Measurements from ENCODE around the gene VSNL1.

Gene VSNL1

GRCh38 chr2:17584689-17585088 lies 44.2 kb downstream of the VSNL1 start:
- Histone ChIP-seq H3K36me3 (no peaks in the 10 kb centered on the region), H3K27ac (no peak overlapping the region), H3K4me3 (ENCODE audit: low read depth, low read length) (no peak overlapping the region), H3K9me3 (ENCODE audit: severe bottlenecking) (no peaks in the 10 kb centered on the region), H3K27me3 (ENCODE audit: insufficient read depth, low read depth, severe bottlenecking) (no peaks in the 10 kb centered on the region)
- DNase-seq, result no peak
- TF ChIP-seq CTCF (IDR thresholded peaks at IDR 0.05; ENCODE audit: low read depth, low read length), result no peak

- no peak overlapping the region for H3K4me3 ChIP-seq (ENCODE audit: low read depth, low read length)
- H3K36me3 ChIP-seq, result no peaks in the 10 kb centered on the region
- H3K27ac ChIP-seq, result no peak overlapping the region
- H3K9me3 ChIP-seq (ENCODE audit: severe bottlenecking), result no peaks in the 10 kb centered on the region
- no peaks in the 10 kb centered on the region for H3K27me3 ChIP-seq (ENCODE audit: insufficient read depth, low read depth, severe bottlenecking)
- no peak for DNase-seq
- TF ChIP-seq CTCF (IDR thresholded peaks at IDR 0.05; ENCODE audit: low read depth, low read length), result no peak
Measured at GRCh38 chr2:17587469-17587868, 47.0 kb downstream of the VSNL1 start.

GRCh38 chr2:17588031-17588430 lies 47.5 kb downstream of the VSNL1 start:
- TF ChIP-seq CTCF (IDR thresholded peaks at IDR 0.05; ENCODE audit: low read depth, low read length), result no peak
- Histone ChIP-seq H3K36me3 (no peaks in the 10 kb centered on the region), H3K4me3 (ENCODE audit: low read depth, low read length) (no peak overlapping the region), H3K9me3 (ENCODE audit: severe bottlenecking) (no peaks in the 10 kb centered on the region), H3K27me3 (ENCODE audit: insufficient read depth, low read depth, severe bottlenecking) (no peaks in the 10 kb centered on the region), H3K27ac (no peak overlapping the region)
- no peak for DNase-seq

GRCh38 chr2:17589406-17590035 lies 49.0 kb downstream of the VSNL1 start:
- H3K27me3 ChIP-seq (ENCODE audit: insufficient read depth, low read depth, severe bottlenecking), result no peaks in the 10 kb centered on the region
- H3K27ac ChIP-seq, result no peak overlapping the region
- no peaks in the 10 kb centered on the region for H3K9me3 ChIP-seq (ENCODE audit: severe bottlenecking)
- no peak for TF ChIP-seq CTCF (IDR thresholded peaks at IDR 0.05; ENCODE audit: low read depth, low read length)
- H3K4me3 ChIP-seq (ENCODE audit: low read depth, low read length), result no peak overlapping the region
- DNase-seq, result no peak
- no peaks in the 10 kb centered on the region for H3K36me3 ChIP-seq

- Histone ChIP-seq H3K27ac (no peak overlapping the region), H3K9me3 (ENCODE audit: severe bottlenecking) (no peaks in the 10 kb centered on the region), H3K27me3 (ENCODE audit: insufficient read depth, low read depth, severe bottlenecking) (no peaks in the 10 kb centered on the region), H3K4me3 (ENCODE audit: low read depth, low read length) (no peak overlapping the region), H3K36me3 (no peaks in the 10 kb centered on the region)
- no peak for TF ChIP-seq CTCF (IDR thresholded peaks at IDR 0.05; ENCODE audit: low read depth, low read length)
- DNase-seq, result no peak
Measured at GRCh38 chr2:17590342-17590911, 49.9 kb downstream of the VSNL1 start.

- Histone ChIP-seq H3K27ac (no peak overlapping the region), H3K9me3 (ENCODE audit: severe bottlenecking) (no peaks in the 10 kb centered on the region), H3K27me3 (ENCODE audit: insufficient read depth, low read depth, severe bottlenecking) (no peaks in the 10 kb centered on the region), H3K36me3 (no peaks in the 10 kb centered on the region), H3K4me3 (ENCODE audit: low read depth, low read length) (no peak overlapping the region)
- TF ChIP-seq CTCF (IDR thresholded peaks at IDR 0.05; ENCODE audit: low read depth, low read length), result no peak
- DNase-seq, result no peak
Measured at GRCh38 chr2:17591846-17592245, 51.4 kb downstream of the VSNL1 start.
